Posterior cingulate gyrus (tissue), 11 donors: ENCODE results near the gene CHIT1.
A peak's percentile ranks its signal among the peaks of the same experiment; 100 is the strongest.
"Not testable (repeated sequence)": the region's sequence is repeated elsewhere in the genome, so short reads cannot be mapped to it uniquely, and the experiment has no call there.

Experiments used
- DNase-seq, 10 donors: peaks; one replicate each; pipeline versions ENCODE4 v3.0.0 to v3.0.0-alpha.2; 2020 to 2021; ENCODE audit warnings: mixed read lengths in 3 of 10
- intact Hi-C: fragments of 100-400 bp; cut with DNase I; formaldehyde crosslinking; loops from one replicate; pipeline ENCODE4 v1.15.1; 2023

The CHIT1 gene

GRCh38 chr1:203267912-203268311 is 38.4 kb upstream of the CHIT1 start:
- peak in 2 of 10 donors; percentile 38 to 67 for DNase-seq
- intact Hi-C loops: loop anchor here (5.0 kb wide), 2 partner anchors 151 to 231 kb away; no protein-coding TSS in a partner anchor

GRCh38 chr1:203267347-203267846 is 37.9 kb upstream of the CHIT1 start:
- DNase-seq: peak in 9 of 10 donors; percentile 60 to 94 (median 81)
- intact Hi-C loops: loop anchor here (5.0 kb wide), 2 partner anchors 150 to 230 kb away; no protein-coding TSS in a partner anchor

DNA sequence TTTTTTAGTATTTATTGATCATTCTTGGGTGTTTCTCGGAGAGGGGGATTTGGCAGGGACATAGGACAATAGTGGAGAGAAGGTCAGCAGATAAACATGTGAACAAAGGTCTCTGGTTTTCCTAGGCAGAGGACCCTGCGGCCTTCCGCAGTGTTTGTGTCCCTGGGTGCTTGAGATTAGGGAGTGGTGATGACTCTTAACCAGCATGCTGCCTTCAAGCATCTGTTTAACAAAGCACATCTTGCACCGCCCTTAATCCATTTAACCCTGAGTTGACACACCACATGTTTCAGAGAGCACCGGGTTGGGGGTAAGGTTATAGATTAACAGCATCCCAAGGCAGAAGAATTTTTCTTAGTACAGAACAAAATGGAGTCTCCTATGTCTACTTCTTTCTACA is 36.7 kb upstream of the CHIT1 start:
- not testable (repeated sequence) for DNase-seq
- intact Hi-C loops: loop anchor here (5.0 kb wide), 2 partner anchors 149 to 229 kb away; no protein-coding TSS in a partner anchor

DNA sequence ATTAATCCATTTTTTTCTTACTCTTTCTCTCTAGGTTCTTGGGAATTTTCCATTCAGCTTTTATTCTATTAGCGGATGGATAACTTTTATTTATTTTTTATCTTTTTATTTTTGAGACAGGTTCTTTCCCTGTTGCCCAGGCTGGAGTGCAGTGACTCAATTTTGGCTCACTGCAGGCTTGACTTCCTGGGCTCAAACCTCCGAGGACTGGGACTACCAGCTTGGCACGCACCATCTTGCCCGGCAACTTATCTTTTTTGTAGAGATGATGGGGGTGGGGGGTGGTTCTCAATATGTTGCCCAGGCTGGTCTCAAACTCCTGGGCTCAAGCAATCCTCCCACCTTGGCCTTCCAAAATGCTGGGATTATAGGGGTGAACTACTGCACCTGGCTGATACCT is 36.1 kb upstream of the CHIT1 start:
- intact Hi-C loops: loop anchor here (5.0 kb wide), 2 partner anchors 148 to 228 kb away; no protein-coding TSS in a partner anchor
- no peak for DNase-seq

DNA sequence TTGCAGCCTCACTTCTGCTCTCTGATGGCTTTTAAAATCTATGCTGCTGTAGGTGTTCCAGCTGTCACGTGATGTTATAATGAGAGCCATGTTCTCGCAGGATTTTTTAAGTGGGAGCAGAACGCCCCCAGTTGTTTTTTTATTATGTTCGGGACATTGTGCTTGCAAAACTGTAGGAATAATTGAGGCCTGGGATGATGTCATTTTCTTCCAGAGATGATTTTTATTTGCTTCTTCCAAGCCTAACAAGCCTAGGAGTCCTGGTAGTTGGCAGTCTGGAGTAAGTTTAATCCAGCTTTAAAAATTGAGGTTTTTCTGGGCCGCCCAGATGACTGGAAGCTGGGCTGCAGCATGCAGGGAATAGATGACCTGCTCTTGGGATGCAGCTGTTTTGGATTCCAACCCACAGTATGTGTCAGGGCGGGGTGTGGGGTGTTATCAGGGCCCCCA is 34.6 kb upstream of the CHIT1 start:
- no peak for DNase-seq
- intact Hi-C loops: no loop called here

DNA sequence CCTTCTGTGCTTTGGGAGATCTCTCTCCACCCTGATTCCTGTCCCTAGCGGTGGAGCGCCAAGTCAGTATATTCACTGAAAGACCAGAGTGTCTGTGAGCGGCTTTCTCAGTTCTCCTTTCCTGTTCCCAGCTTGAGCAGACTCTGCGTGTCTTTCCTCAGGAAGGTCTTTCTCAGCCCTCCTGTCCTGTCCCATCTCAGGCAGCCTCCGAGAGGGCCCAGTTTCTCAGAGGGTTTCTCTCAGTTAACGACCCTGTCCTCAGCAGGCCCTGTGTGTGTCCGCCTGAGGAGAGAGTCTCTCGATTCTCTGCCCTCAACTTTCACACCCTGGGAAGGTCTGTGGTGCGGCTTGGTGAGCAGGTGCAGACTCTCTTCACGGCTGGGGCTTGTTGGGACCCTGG is 34.0 kb upstream of the CHIT1 start:
- intact Hi-C loops: no loop called here
- no peak for DNase-seq

DNA sequence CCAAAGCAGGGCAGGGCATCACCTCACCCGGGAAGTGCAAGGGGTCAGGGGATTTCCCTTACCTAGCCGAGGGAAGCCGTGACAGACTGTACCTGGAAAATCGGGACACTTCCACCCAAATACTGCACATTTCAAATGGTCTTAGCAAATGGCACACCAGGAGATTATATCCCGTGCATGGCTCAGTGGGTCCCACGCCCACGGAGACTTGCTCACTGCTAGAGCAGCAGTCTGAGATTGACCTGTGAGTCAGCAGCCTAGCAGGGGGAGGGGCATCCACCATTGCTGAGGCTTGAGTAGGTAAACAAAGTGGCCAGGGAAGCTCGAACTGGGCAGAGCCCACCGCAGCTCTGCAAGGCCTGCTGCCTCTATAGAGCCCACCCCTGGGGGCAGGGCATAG is 27.2 kb upstream of the CHIT1 start:
- DNase-seq, intact Hi-C loops: not testable (repeated sequence)

GRCh38 chr1:203254782-203255181 is 25.3 kb upstream of the CHIT1 start:
- DNase-seq, intact Hi-C loops: not testable (repeated sequence)

GRCh38 chr1:203252678-203253077 is 23.2 kb upstream of the CHIT1 start:
- intact Hi-C loops: no loop called here
- DNase-seq: no peak

GRCh38 chr1:203251466-203251865 is 22.0 kb upstream of the CHIT1 start:
- no peak for DNase-seq
- intact Hi-C loops: no loop called here

DNA sequence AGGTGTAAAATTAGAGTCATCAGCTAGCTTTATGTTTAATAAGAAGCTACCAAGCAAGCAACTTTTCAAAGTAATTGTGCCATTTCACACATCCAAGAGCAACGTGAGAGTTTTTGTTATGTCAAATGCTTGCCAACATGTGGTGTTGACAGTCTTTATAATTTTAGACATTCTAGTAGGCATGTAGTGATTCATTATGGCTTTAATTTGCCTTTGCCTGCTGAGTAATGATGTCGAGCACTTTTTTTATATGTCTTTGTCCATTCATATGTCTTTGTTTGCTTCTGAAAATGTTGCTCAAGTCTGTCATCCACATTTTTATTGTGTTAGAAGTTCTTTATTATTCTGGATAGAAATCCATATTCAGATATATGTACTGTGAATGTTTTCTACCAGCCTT is 21.4 kb upstream of the CHIT1 start:
- no peak for DNase-seq
- intact Hi-C loops: no loop called here

- no peak for DNase-seq
- intact Hi-C loops: no loop called here
These were observed 15.3 kb upstream of the CHIT1 start for GRCh38 chr1:203244776-203245175.

DNA sequence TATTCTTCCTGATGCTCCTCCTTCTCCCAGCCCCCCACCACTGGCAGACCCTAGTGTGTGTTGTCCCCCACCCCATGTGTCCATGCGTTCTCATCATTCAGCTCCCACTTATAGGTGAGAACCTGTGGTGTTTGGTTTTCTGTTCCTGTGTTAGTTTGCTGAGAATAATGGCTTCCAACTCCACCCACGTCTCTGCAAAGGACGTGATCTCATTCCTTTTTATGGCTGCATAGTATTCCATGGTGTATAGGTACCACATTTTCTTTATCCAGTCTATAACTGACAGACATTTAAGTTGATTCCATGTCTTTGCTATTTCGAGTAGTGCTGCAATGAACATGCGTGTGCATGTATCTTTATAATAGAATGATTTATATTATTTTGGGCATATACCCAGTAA is 12.2 kb upstream of the CHIT1 start:
- intact Hi-C loops: not testable (repeated sequence)

GRCh38 chr1:203239526-203240305 is 10.2 kb upstream of the CHIT1 start:
- intact Hi-C loops: no loop called here

More for the DNA sequence above, 12.2 kb upstream of the CHIT1 start:
- DNase-seq: not testable (repeated sequence)

DNA sequence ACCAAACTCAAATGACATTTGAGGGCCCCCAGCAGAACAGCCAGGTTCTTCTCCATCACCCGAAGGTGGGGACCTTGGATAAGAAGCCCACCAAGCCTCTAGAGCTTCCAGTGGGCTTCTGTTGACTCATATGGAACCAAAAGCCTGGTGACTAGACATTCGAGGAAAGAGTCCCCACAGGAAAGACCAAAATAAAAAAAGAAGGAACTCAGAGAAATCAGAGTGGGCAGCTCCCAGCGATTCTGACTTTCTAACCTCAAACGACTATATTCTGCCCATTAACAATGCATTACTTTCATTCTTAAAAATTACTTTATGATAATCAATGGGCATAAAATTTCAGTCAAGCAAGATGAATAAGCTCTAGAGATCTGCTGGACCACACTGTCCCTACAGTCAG is 9.6 kb upstream of the CHIT1 start:
- no peak for DNase-seq
- intact Hi-C loops: no loop called here

More at GRCh38 chr1:203239526-203240305, 10.2 kb upstream of the CHIT1 start:
- peak in 2 of 10 donors; percentile 45 to 83 for DNase-seq

GRCh38 chr1:203238535-203238934 is 9.1 kb upstream of the CHIT1 start:
- no peak for DNase-seq
- intact Hi-C loops: no loop called here

GRCh38 chr1:203234901-203235300 is 5.4 kb upstream of the CHIT1 start:
- intact Hi-C loops, DNase-seq: not testable (repeated sequence)

DNA sequence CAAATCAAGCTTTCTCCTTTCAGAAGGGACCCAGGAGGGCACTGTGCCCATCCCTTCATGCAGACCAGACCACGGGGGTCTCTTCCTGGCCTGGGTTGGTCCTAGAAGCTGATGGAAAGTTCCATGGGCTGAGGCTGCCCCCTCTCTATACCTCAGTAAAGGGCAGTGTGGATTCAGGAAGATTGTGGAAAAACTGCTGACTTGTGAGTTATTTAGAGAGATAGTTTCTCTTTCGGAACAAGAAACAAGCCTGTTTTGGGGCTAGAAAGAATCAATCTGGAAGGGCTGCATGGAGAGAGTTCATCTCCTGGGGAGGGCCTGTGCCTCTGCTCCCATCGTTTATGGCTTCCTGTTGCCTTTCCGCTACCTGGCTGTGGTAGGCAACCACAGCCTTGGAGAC is 803 bp downstream of the CHIT1 start:
- intact Hi-C loops: no loop called here
- DNase-seq: no peak

DNA sequence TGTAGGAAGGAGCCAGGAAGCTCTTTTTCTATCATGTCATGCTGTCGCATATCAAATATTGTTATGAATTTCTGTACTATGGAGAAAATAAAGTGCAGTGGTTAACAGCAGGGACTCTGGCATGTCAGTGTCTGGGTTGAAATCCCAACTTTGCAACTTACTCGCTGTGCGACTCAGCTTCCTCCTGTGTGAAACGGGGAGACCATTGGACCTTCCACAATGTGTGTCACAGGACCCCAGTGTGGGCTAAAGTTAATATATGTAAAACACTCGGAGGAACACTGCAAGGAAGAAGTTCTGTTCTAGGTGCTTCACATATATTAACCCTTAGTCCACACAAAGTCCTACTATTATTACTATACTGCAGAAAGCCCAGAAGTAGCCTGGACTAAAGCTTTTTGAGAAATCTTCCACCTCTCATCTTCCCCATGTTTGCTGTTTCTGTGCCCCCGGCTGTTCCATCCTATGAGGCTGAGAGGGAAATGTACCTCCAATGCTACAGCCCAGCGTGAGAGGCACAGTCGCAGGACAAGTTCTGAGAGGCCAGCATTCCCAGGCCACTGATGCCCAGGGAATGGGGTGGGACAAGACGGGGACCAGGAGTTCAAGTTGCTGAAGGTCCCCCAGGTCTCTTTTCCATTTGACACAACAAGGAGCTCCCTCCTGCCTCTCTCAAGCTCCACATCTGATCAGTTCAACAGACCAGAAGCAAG is 1.9 kb downstream of the CHIT1 start:
- DNase-seq: no peak
- intact Hi-C loops: no loop called here

GRCh38 chr1:203225071-203225470 is 4.4 kb downstream of the CHIT1 start:
- intact Hi-C loops: no loop called here
- DNase-seq: no peak
